EH (cell line): Measurements from ENCODE around the gene ZBTB33.

ENCODE experiments used
- DNase-seq: peaks from one replicate; pipeline ENCODE4 v3.0.0-alpha.2; 2015; ENCODE audit warnings: low read depth

ZBTB33 gene

GRCh38 chrX:120306630-120307029, 56.0 kb downstream of the ZBTB33 start:
- no peak for DNase-seq
